Left lung (tissue), 10 donors: ENCODE measurements around the gene RFX4. TPM values are rescaled to one million over a fixed set of nuclear protein-coding genes. Genes with fewer than 3 reads are reported as not detected.

Source experiments
- ATAC-seq: fragments of 200-7000 bp; cut with Tn5 transposase; one replicate; pipeline ENCODE4 v1.9.1; 2020; ENCODE audit warnings: moderate library complexity
- DNase-seq, 4 donors: peaks; one replicate each; pipeline ENCODE4 v3.0.0-alpha.2; 2013 to 2020
- H3K27ac ChIP-seq, 2 donors: fragments of 200-600 bp; sonication (generic) in 1 of 2; one replicate each; pipeline versions ENCODE4 v1.5.0 to v1.8.0; 2020 to 2021
- H3K27me3 ChIP-seq, 2 donors: fragments of 200-600 bp; sonication (generic) in 1 of 2; one replicate each; pipeline versions ENCODE4 v1.5.0 to v1.8.0; 2020 to 2021
- H3K36me3 ChIP-seq, 2 donors: fragments of 200-600 bp; sonication (generic) in 1 of 2; one replicate each; pipeline versions ENCODE4 v1.5.0 to v1.8.0; 2020 to 2021
- H3K4me1 ChIP-seq, 2 donors: fragments of 200-600 bp; one replicate each; pipeline ENCODE4 v1.8.0; 2021
- H3K4me3 ChIP-seq, 2 donors: fragments of 200-600 bp; sonication (generic) in 1 of 2; one replicate each; pipeline versions ENCODE4 v1.5.0 to v1.8.0; 2020 to 2021; ENCODE audit warnings: mild to moderate bottlenecking in 1 of 2
- H3K9me3 ChIP-seq, 2 donors: fragments of 200-600 bp; sonication (generic) in 1 of 2; one replicate each; pipeline versions ENCODE4 v1.5.0 to v1.8.0; 2020 to 2021
- intact Hi-C, 2 donors: fragments of 100-400 bp; cut with DNase I; formaldehyde crosslinking; loops; one replicate each; pipeline versions ENCODE4 v1.11.2 to v1.14.2; 2022
- polyA plus RNA-seq, 6 donors: library from polyadenylated mRNA; unstranded; fragments of 120-200 nt; gene quantifications; one replicate each; pipeline ENCODE4 v1.2.1, GENCODE V29; 2013; ENCODE audit not compliant: insufficient read length in 6 of 6
- total RNA-seq, 2 donors: library from RNA; stranded (reverse); fragmentation: NEBNext Ultra II Directional; extraction: Animal tissue kit (Norgen Biotek cat#: 25700); gene quantifications; one replicate each; pipeline ENCODE4 v1.2.1, GENCODE V29; 2021
- TF ChIP-seq, protein P1 (sequence below), 2 donors: fragments of 200-600 bp; sonication (generic) in 1 of 2; IDR thresholded peaks; one replicate each; pipeline versions ENCODE4 v1.5.0 to v1.8.0; 2021; ENCODE audit warnings: antibody characterized with exemption in 2 of 2
- donor health status: DM: no; HTN: yes; CAD: no.
- donor health status: DM: no; HTN: no; CAD: no.

RFX4 gene
- total and polyA plus RNA-seq, 8 donors = 0.09 TPM; not detected in 7

DNA sequence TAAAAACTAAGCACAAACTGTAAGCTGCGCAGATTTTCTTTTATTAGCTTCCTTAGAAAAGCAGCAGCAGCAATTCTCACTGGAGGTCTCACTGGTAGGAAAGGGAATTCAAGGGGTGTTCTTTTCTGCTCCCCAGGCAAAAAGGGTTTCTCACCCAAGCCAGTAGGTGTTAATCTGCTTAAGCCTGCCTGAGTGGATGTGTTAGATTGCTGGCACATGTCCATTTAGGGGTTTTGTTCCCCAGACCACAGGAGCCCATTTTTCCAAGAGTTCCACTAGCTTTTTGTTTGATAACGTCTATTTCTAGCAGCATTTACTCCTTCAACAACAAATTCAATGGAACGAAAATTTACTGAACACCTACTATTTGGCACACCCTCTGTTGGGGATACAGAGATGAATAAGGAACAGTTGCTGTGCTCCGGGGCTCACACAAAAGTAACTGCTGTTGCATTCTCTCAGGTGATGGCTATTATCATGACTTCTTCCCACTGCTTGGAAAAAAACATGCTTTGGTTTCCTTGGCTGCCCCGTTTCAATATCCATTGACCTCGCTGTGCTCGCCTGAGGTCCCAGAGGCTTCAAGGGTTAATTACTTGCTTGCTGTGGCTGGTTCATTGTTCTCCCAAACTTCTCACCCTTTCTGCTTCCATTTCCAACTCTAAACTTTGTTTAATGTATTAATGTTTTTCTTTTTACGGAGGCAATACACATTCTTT lies 160.6 kb downstream of the RFX4 start:
- Histone ChIP-seq H3K27me3 (peaks cover 0 to 14% of the 10 kb centered on the region in 2 donors), H3K4me1 (peaks cover 0 to 2% of the 10 kb centered on the region in 2 donors), H3K9me3 (no peaks in the 10 kb centered on the region), H3K27ac (no peak overlapping the region), H3K36me3 (no peaks in the 10 kb centered on the region), H3K4me3 (no peak overlapping the region)
- intact Hi-C loops = no loop called here
- TF ChIP-seq, protein P1, sequence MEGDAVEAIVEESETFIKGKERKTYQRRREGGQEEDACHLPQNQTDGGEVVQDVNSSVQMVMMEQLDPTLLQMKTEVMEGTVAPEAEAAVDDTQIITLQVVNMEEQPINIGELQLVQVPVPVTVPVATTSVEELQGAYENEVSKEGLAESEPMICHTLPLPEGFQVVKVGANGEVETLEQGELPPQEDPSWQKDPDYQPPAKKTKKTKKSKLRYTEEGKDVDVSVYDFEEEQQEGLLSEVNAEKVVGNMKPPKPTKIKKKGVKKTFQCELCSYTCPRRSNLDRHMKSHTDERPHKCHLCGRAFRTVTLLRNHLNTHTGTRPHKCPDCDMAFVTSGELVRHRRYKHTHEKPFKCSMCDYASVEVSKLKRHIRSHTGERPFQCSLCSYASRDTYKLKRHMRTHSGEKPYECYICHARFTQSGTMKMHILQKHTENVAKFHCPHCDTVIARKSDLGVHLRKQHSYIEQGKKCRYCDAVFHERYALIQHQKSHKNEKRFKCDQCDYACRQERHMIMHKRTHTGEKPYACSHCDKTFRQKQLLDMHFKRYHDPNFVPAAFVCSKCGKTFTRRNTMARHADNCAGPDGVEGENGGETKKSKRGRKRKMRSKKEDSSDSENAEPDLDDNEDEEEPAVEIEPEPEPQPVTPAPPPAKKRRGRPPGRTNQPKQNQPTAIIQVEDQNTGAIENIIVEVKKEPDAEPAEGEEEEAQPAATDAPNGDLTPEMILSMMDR (IDR thresholded peaks at IDR 0.05) = no peak
- no peak for ATAC-seq
- DNase-seq = no peak

DNA sequence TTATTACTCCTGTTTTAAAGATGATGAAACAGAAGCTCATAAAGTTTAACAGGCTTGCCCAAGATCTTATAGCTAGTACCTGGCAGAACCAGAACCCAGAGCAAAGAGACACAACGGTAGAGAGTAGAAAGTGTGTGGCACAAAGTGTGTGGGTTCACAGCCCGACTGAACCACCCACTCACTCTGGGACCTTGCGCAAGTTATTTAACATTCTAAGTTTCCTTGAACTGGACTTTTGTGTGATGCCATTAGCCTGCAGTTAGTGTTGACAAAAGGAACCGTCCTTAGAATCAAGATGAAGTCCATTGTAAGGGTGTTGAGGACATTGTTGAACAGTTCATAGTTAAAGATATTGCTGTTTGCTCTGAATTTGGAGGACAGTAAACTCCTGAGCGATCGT lies 161.8 kb downstream of the RFX4 start:
- ATAC-seq (no peak), DNase-seq (no peak)
- Histone ChIP-seq H3K27ac (no peak overlapping the region), H3K4me3 (no peak overlapping the region), H3K9me3 (no peaks in the 10 kb centered on the region), H3K4me1 (peaks cover 0 to 2% of the 10 kb centered on the region in 2 donors), H3K36me3 (no peaks in the 10 kb centered on the region), H3K27me3 (peaks cover 0 to 14% of the 10 kb centered on the region in 2 donors)
- intact Hi-C loops = no loop called here
- TF ChIP-seq, protein P1 (IDR thresholded peaks at IDR 0.05) = no peak

DNA sequence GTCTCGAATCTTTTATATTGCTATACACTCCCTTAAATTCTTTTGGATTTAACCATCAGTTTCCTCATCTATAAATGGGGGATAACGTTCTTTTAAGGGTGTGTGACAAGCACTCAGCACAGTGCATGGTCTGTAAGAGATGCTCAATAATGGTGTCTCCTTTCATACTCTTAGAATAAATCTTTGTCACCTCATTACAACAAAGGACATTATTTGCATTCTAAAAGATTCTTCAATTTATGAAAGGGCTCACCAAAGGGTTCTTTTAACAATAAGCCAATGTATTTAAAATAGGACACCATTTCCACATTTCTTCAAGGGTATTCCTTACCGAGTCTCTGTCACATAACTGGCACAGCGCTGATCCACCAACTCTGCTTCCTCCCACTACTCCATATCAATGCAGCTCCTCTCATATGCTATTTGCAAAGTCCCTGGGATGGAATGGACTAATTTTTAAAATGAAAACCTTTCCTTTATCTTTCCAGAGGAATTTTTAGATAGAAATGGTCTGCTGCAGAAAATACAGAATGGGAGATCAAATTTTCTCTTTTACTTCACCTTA lies 162.5 kb downstream of the RFX4 start:
- Histone ChIP-seq H3K4me1 (peaks cover 0 to under 1% of the 10 kb centered on the region in 2 donors), H3K27me3 (peaks cover 0 to 14% of the 10 kb centered on the region in 2 donors), H3K27ac (no peak overlapping the region), H3K9me3 (no peaks in the 10 kb centered on the region), H3K36me3 (no peaks in the 10 kb centered on the region), H3K4me3 (no peak overlapping the region)
- no peak for ATAC-seq
- DNase-seq = no peak
- TF ChIP-seq, protein P1 (IDR thresholded peaks at IDR 0.05) = no peak
- intact Hi-C loops = no loop called here

DNA sequence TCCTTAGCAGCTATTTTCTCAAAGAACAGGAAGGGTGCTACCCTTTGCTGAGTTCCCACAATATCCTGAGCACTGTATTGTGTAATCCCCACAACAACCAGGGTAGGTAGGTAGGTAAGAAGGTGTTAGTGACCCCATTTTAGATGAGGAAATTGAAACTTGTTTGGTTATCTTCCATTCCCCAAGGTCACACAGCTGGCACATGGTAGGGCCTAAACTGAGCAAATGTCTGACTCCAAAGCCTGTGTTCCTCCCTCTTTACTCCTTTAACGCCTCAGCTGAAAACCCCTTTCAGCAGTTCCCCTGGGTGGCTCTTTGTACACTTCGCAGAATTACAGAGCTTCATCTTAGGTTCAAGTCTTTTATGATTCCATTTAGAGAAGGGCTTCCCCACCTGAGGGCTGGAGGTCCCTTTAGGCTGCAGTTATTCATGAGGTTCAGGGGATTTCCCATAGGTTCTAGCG lies 165.2 kb downstream of the RFX4 start:
- H3K4me1 ChIP-seq = no peaks in the 10 kb centered on the region
- no peak overlapping the region for H3K27ac ChIP-seq
- no peak overlapping the region for H3K4me3 ChIP-seq
- H3K9me3 ChIP-seq = no peaks in the 10 kb centered on the region
- ATAC-seq = no peak
- DNase-seq = no peak
- peaks cover 0 to 13% of the 10 kb centered on the region in 2 donors for H3K27me3 ChIP-seq
- intact Hi-C loops = no loop called here
- TF ChIP-seq, protein P1 (IDR thresholded peaks at IDR 0.05) = no peak
- no peaks in the 10 kb centered on the region for H3K36me3 ChIP-seq

DNA sequence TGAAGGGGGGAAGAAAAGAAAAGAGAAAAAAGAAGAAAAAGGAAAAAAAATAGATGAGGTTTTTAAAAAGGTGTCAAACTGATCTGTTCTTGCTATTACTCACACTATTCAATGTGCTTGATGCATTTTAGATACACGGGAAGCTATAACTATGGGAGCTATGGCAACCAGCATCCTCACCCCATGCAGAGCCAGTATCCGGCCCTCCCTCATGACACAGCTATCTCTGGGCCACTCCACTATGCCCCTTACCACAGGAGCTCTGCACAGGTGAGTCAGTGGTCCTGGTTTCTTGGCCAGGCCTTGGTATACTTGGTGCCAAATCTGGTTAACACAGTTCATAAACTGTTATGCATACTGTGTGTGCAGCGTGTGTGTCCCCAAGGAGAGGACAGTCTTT lies 167.7 kb downstream of the RFX4 start:
- no peak for ATAC-seq
- no peaks in the 10 kb centered on the region for H3K27me3 ChIP-seq
- no peak for DNase-seq
- no peaks in the 10 kb centered on the region for H3K36me3 ChIP-seq
- no peaks in the 10 kb centered on the region for H3K4me1 ChIP-seq
- H3K4me3 ChIP-seq = no peak overlapping the region
- no peaks in the 10 kb centered on the region for H3K9me3 ChIP-seq
- TF ChIP-seq, protein P1 (IDR thresholded peaks at IDR 0.05) = no peak
- intact Hi-C loops = no loop called here
- H3K27ac ChIP-seq = no peak overlapping the region
